Lower leg skin (tissue), 3 donors: ENCODE results near the gene TMTC1.

Source experiments
- CTCF ChIP-seq, 3 donors: fragments of 450-650 bp; IDR thresholded peaks; one replicate each; pipeline ENCODE4 v1.5.1; 2016; ENCODE audit warnings: antibody characterized with exemption in 3 of 3, mild to moderate bottlenecking in 3 of 3, moderate library complexity in 2 of 3
- POLR2A ChIP-seq, 2 donors: fragments of 450-650 bp; IDR thresholded peaks; one replicate each; pipeline ENCODE4 v1.6.1; 2016 to 2017; ENCODE audit warnings: antibody characterized with exemption in 2 of 2, mild to moderate bottlenecking in 1 of 2, moderate library complexity in 1 of 2

GRCh38 chr12:29565727-29566126 lies 218.0 kb downstream of the TMTC1 start:
- TF ChIP-seq POLR2A (IDR thresholded peaks at IDR 0.05) (no peak), CTCF (IDR thresholded peaks at IDR 0.05) (no peak)
